NCI-H2196 treated with DMSO at 0.1 percent for 48 hours (cell line): ENCODE results near the gene DST.

Experiments used
- DNase-seq: peaks from one replicate; lab custom pipeline; 2025; ENCODE audit not compliant: unreplicated experiment; lab: John Stamatoyannopoulos, UW

Gene DST

DNA sequence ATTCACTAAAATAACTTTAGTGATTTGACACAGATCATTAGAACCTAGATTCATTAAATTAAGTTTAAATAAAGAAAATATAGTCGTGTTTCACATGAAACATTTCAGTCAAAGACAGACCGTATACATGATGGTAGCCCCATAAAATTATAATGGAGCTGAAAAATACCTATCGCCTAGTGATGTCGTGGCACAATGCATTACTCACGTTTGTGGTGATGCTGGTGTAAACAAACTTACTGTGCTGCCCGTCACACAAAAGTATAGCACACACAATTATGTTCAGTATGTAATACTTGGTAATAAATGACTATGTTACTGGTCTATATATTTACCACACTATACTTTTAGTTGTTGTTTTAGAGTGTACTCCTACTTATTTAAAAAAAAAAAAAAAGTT, 17.3 kb downstream of the DST start:
- no peak for DNase-seq

DNA sequence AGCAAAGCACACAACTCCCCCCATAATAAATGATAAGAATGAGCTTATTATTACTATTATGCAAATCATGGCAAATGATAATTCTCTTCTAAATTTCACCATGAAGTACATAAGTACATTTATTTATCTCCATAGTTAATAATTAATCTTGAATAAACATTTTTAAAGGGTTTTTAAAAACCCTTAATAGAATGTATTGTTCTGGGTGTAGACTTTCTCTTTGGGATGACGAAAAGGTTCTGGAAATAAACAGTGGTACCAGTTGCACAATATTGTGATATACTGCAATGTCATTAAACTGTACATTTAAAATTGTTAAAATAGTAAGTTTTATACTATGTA, 18.0 kb downstream of the DST start:
- DNase-seq = no peak

DNA sequence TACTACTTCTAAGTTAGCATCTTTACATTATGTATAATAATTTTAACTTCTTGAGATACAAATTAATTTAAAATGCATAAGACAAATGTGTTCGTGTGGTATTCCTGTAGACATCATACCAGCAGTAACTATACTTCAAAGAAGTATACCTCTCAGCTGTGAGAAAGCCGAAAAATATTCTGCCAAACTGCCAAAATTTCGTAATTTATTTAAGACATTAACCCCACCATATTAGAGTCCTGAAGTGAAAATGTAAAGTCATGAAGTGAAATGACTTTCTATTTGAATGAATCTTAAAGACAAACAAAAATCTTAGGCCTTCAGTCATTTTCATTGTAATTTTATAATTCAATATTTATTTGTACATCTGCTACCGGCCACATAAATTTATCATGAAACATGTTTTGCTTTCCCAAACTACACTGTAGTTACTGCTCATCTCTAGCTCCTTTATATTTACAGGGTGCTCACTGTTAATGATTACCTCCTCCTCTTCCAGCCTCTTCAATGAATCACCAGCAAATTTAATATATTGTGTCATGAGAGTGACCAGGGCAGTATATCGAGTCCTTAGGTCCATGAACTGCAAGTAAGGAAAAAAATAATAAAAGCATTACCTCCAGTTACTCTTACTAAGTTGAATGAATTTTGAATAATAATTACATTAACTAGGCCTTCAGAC, 18.5 kb downstream of the DST start:
- DNase-seq = no peak

- DNase-seq = no peak
These were observed 22.3 kb downstream of the DST start for GRCh38 chr6:56620229-56620868.

DNA sequence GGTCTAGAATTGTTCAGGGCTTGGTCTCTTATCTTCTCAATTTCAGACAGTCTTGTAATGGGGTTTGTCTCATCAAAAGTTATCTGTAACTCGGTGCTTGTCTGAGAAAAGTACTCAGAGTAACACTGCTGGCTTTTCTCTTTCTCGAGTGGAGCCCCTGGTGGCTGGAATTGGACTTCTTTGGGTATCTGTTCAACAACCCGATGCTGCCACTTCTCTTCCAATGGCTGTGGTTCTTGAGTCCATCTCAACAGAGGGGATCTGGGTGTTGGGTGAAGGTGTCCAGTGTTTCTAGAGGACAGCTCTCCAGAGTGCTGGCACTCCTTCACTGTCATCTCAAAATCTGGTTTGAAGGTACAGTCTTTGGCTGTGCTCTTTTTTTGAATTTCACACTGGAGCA, 24.6 kb downstream of the DST start:
- DNase-seq = no peak

DNA sequence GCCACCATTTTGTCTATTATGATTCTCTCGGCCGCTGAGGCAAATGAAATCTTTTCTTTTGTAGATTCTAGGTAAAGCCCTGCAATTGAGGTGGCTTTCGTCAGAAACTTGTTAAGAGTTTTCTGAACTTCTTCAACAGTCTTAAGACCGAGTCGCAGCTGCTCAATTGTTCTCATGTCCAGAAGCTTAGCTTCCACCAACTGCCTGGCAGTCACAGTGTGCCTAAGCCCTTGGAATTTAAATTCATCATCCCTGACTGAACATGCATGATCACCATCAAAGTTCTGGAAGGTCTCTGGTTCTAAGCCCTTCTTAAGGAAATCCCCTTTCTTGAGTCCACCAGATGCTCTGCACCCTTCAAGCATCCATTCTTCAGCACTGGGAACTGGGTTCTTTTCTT, 25.7 kb downstream of the DST start:
- no peak for DNase-seq

GRCh38 chr6:56613247-56613851, 29.3 kb downstream of the DST start:
- DNase-seq = no peak

GRCh38 chr6:56608332-56608731, 34.4 kb downstream of the DST start:
- DNase-seq = no peak

GRCh38 chr6:56607111-56607752, 35.5 kb downstream of the DST start:
- no peak for DNase-seq

GRCh38 chr6:56605435-56605834, 37.3 kb downstream of the DST start:
- DNase-seq = no peak

- DNase-seq = no peak
These were observed 38.5 kb downstream of the DST start for GRCh38 chr6:56604186-56604585.

DNA sequence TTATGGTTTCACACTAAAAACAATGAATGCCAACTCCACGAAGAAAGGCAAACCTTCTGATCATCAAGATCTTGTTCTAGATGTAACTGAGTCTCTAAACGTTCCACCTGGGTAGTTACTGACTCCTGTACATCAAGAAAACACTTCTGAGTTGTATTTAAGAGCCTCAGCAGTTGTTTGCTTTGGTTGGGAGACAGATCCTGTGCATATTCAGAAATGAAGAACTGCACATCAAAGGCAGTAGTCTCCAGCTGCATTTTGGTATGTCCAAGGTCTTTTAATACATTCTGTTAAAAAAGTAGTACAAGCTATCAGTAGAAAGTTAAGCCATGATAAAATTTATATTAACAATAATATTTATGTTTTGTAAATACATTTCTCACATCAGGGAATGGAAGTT, 41.3 kb downstream of the DST start:
- no peak for DNase-seq

DNA sequence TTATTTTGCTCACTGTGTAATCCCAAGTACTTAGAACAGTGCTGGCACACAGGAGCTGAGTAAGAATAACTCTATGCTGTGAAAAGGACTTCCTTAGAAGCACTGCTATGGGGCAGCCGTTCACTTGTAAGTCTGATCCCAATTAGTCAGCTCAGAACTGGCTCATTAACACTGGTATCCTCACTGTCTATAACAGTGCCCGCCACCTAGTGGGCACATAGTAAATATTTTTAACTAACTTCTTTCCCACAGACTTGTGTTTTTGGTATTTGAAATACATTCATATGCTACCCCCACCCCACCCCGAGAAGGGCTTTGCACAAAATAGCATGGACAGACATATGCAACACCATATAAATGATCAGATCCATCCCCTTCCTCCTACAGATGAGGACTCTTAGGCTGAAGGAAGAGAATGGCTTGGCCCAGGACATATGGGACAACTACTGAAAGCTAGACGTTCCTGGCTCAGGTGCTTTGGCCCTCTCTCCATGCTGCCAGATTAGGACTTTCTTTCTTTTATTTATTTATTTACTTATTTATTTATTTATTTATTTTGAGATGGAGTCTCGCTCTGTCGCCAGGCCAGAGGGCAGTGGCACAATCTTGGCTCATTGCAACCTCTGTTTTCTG, 47.1 kb downstream of the DST start:
- DNase-seq = peak; percentile 6

GRCh38 chr6:56594699-56595098, 48.0 kb downstream of the DST start:
- DNase-seq = no peak

DNA sequence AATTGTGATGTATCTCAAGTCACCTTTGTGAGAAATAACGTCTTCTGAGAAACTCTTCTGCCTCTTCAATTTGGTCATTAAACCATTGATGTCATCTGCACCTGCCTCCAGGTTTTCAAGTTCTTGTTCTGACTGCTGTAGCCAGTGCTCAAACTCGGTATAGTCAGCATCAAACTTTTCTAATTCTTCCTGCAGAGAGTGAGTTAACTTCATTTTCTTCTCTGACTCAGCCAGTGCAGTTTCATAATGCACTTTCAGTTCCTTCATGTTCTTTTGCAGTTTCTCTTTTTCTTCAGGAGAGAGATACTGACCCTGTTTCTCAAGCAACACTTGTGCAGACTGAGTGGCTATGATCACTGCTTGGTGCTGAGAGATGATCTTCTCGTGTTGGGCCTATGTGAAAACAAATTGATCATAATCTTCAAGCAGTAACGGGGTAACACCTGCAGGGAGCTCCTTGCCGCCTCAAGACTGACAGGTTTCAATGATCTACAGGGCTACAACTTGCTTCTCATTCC, 48.8 kb downstream of the DST start:
- no peak for DNase-seq

- no peak for DNase-seq
These were observed 60.5 kb downstream of the DST start for GRCh38 chr6:56582236-56582635.

- DNase-seq = no peak
These were observed 61.3 kb downstream of the DST start for GRCh38 chr6:56581296-56581925.

- no peak for DNase-seq
These were observed 62.4 kb downstream of the DST start for GRCh38 chr6:56580271-56580670.

- DNase-seq = no peak
These were observed 63.4 kb downstream of the DST start for GRCh38 chr6:56579155-56579851.

DNA sequence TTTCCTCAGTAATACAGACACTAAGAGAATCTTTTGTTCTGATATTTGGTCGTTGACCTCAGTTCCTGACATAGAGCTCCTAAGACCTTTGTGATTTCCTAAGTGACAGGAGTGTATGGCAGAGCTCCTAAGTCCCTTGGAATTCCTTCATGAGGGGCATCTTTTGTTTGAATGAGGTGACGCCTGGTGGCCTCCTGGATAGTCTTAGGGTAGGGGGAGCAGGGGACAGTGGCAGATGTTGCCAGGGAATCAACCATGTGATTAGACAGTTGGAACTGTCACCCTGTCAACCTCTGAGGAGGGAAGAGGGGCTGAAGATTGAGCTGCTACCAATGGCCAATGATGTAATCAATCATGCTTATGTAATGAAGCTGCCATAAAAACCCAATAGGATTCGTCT, 67.0 kb downstream of the DST start:
- no peak for DNase-seq
